PFSK-1 (cell line): ENCODE results near the gene UBL4A.

Source experiments
- FOXP2 ChIP-seq: optimal IDR thresholded peaks from 2 replicates; pipeline ENCODE3; 2011; ENCODE audit warnings: borderline replicate concordance, control low read depth, inconsistent platforms; ENCODE audit not compliant: insufficient read depth; ENCODE audit errors: extremely low read length, extremely low read depth
- POLR2AphosphoS5 ChIP-seq: IDR thresholded peaks from 2 replicates; pipeline ENCODE4 v1.6.1; 2012; ENCODE audit warnings: low read depth, mild to moderate bottlenecking, control low read depth, low read length, moderate library complexity
- REST ChIP-seq, 2 experiments: IDR thresholded peaks; 2 replicates each; pipeline versions ENCODE4 v1.6.1 to v1.8.0; 2011 to 2012; ENCODE audit warnings: low read depth in 2 of 2, low read length in 2 of 2, control low read depth in 1 of 2, inconsistent platforms in 1 of 2, mild to moderate bottlenecking in 1 of 2, moderate library complexity in 1 of 2; ENCODE audit not compliant: insufficient read depth in 1 of 2
- SIN3A ChIP-seq: IDR thresholded peaks from 2 replicates; pipeline ENCODE4 v1.6.1; 2012; ENCODE audit warnings: mild to moderate bottlenecking, low read length, moderate library complexity, borderline replicate concordance; ENCODE audit not compliant: insufficient read depth
- TAF1 ChIP-seq: IDR thresholded peaks from 2 replicates; pipeline ENCODE4 v1.6.1; 2012; ENCODE audit warnings: low read length, control low read depth, borderline replicate concordance; ENCODE audit not compliant: insufficient read depth

The UBL4A gene

GRCh38 chrX:154457491-154458115 lies 28.8 kb downstream of the UBL4A start:
- TF ChIP-seq POLR2AphosphoS5, result no peak
- no peak for TF ChIP-seq SIN3A
- TF ChIP-seq REST (IDR thresholded peaks at IDR 0.05; ENCODE audit: insufficient read depth in 1 of 2, low read depth in 2 of 2, low read length in 2 of 2), result no peak
- no peak for TF ChIP-seq FOXP2
- no peak for TF ChIP-seq TAF1

GRCh38 chrX:154452823-154453222 lies 33.6 kb downstream of the UBL4A start:
- TF ChIP-seq REST (IDR thresholded peaks at IDR 0.05; ENCODE audit: insufficient read depth in 1 of 2, low read depth in 2 of 2, low read length in 2 of 2) (no peak), SIN3A (no peak), FOXP2 (no peak), TAF1 (no peak)

GRCh38 chrX:154450312-154450711 lies 36.1 kb downstream of the UBL4A start:
- no peak for TF ChIP-seq TAF1
- no peak for TF ChIP-seq FOXP2
- no peak for TF ChIP-seq POLR2AphosphoS5
- no peak for TF ChIP-seq SIN3A
- TF ChIP-seq REST (IDR thresholded peaks at IDR 0.05; ENCODE audit: insufficient read depth in 1 of 2, low read depth in 2 of 2, low read length in 2 of 2), result no peak

GRCh38 chrX:154449618-154450017 lies 36.8 kb downstream of the UBL4A start:
- TF ChIP-seq FOXP2 (no peak), REST (IDR thresholded peaks at IDR 0.05; ENCODE audit: insufficient read depth in 1 of 2, low read depth in 2 of 2, low read length in 2 of 2) (no peak), POLR2AphosphoS5 (no peak), SIN3A (no peak), TAF1 (no peak)

- TF ChIP-seq POLR2AphosphoS5 (no peak), REST (IDR thresholded peaks at IDR 0.05; ENCODE audit: insufficient read depth in 1 of 2, low read depth in 2 of 2, low read length in 2 of 2) (no peak), SIN3A (no peak), FOXP2 (no peak), TAF1 (no peak)
Measured at GRCh38 chrX:154448484-154448883, 37.9 kb downstream of the UBL4A start.
